Measurements from ENCODE around the gene TGM6. TPM values are rescaled to one million over a fixed set of nuclear protein-coding genes. Genes with fewer than 3 reads are reported as not detected.

TGM6 gene
- total and polyA plus RNA-seq, 12 donors = not detected

DNA sequence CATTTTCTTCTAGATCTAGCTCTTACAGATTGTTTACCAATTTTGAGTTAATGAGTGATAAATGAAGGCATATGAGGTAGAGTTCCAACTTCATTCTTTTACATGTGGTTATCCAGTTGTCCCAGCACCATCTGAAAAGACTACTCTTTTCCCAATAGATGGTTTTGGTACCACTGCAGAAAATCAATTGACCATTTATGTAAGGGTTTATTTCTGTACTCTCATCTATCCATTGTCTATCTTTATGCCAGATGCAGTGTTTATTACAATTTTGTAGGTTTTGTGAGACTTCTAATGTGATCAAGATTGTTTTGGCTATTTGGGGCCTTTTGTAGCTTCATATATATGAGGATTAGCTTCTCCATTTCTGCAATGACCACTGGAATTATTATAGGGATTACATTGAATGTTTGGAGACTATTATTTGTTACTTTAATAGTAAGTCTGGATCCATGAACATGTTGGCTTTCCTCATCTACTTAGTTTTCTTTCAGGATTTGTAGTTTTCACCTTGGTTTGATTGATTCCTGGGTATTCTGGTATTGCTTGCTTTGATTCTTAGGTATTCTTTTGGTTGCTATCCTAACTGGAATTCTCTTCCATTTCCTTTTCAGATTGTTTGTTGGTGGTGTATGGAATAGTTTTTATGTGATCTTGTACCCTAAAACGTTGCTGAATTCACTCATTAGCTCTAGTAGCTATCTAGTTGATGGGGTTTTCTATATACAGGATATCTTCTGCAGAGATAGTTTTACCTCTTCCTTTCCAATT lies 79.5 kb downstream of the TGM6 start:
- no peaks in the 10 kb centered on the region for H3K27me3 ChIP-seq
- TF ChIP-seq, protein P1, sequence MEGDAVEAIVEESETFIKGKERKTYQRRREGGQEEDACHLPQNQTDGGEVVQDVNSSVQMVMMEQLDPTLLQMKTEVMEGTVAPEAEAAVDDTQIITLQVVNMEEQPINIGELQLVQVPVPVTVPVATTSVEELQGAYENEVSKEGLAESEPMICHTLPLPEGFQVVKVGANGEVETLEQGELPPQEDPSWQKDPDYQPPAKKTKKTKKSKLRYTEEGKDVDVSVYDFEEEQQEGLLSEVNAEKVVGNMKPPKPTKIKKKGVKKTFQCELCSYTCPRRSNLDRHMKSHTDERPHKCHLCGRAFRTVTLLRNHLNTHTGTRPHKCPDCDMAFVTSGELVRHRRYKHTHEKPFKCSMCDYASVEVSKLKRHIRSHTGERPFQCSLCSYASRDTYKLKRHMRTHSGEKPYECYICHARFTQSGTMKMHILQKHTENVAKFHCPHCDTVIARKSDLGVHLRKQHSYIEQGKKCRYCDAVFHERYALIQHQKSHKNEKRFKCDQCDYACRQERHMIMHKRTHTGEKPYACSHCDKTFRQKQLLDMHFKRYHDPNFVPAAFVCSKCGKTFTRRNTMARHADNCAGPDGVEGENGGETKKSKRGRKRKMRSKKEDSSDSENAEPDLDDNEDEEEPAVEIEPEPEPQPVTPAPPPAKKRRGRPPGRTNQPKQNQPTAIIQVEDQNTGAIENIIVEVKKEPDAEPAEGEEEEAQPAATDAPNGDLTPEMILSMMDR (IDR thresholded peaks at IDR 0.05) = no peak
- ATAC-seq = no peak
- H3K9me3 ChIP-seq = no peaks in the 10 kb centered on the region
- H3K36me3 ChIP-seq = peaks cover 3 to 77% (median 52%) of the 10 kb centered on the region in 9 donors
- no peak overlapping the region for H3K27ac ChIP-seq
- H3K4me1 ChIP-seq = no peaks in the 10 kb centered on the region
- WGBS, 2 donors = 62 to 65% methylated on average over 1 of the region's 1 CpG
- intact Hi-C loops (cut with DNase I) = loop anchor here in 9 of 10 donors (2.0 to 10.0 kb wide), 10 partner anchors 95 to 698 kb away; partner anchors contain the start of gene STK35 (in 1 of the 9)
- no peak overlapping the region for H3K4me3 ChIP-seq
- DNase-seq = no peak

DNA sequence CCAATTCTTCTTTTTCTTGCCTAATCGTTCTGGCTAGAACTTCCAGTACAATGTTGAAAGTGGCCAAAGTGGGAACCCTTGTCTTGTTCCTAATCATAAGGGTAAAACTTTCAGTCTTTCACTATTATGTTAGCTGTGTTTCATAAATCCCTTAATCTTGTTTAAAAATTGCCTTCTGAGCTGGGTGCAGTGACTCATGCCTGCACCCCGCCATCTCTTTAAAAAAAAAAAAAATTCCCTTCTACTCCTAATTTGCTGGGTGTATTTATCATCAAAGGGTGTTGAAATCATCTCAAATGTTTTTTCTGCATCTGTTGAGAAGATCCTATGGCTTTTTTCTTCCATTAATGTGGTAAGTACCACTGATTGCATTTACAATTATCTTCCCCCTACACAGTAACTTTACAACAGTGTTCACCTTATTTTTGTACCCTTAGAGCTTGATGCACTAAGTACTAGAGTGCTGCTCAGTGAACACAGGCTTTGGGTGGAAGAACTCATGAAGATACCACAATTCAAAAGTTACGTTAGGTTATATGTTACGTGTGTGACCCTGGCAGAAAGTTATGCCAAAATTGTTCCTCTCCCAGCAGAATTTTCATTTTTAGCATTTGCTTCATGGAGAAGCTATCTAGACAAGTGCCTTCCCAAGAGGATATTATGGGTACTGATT lies 80.2 kb downstream of the TGM6 start:
- ATAC-seq (no peak), DNase-seq (no peak)
- no peaks in the 10 kb centered on the region for H3K27me3 ChIP-seq
- TF ChIP-seq, protein P1 (IDR thresholded peaks at IDR 0.05) = no peak
- H3K4me3 ChIP-seq = no peak overlapping the region
- no peaks in the 10 kb centered on the region for H3K9me3 ChIP-seq
- no peak overlapping the region for H3K27ac ChIP-seq
- peaks cover 3 to 84% (median 60%) of the 10 kb centered on the region in 9 donors for H3K36me3 ChIP-seq
- 90% methylated on average over 4 of the region's 4 CpGs for WGBS, 2 donors
- H3K4me1 ChIP-seq = no peaks in the 10 kb centered on the region
- intact Hi-C loops (cut with DNase I) = loop anchor here in 1 of 10 donors (10.0 kb wide), 2 partner anchors 356 to 686 kb away; partner anchors contain the start of gene STK35

DNA sequence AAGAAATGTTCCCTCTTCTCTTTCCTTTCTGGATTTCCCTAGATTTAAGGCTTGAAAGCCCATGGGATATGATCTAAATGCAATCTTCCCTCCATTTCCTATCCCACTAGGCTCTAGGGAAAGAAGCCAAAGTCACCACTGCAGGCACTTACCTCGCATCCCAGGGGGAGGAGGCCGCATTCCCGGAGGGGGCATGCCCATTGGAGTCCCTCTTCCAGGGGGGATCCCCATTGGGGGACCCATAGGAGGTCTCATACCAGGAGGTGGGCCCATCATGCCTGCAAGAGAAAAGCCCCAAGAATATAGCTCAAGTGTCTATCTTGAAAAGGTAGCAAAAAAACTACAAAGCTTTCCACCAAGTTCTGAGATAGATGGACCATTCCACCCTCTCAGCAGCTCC lies 81.8 kb downstream of the TGM6 start:
- peaks cover 3 to 100% (median 76%) of the 10 kb centered on the region in 9 donors for H3K36me3 ChIP-seq
- H3K27me3 ChIP-seq = no peaks in the 10 kb centered on the region
- TF ChIP-seq, protein P1 (IDR thresholded peaks at IDR 0.05) = no peak
- H3K4me1 ChIP-seq = peaks cover 0 to 5% (median 0%) of the 10 kb centered on the region in 9 donors
- DNase-seq (no peak), ATAC-seq (no peak)
- H3K4me3 ChIP-seq = no peak overlapping the region
- WGBS, 2 donors = 79 to 98% methylated on average over 3 of the region's 3 CpGs
- H3K9me3 ChIP-seq = no peaks in the 10 kb centered on the region
- H3K27ac ChIP-seq = no peak overlapping the region
- intact Hi-C loops (cut with DNase I) = loop anchor here in 1 of 10 donors (10.0 kb wide), 2 partner anchors 358 to 688 kb away; partner anchors contain the start of gene STK35

DNA sequence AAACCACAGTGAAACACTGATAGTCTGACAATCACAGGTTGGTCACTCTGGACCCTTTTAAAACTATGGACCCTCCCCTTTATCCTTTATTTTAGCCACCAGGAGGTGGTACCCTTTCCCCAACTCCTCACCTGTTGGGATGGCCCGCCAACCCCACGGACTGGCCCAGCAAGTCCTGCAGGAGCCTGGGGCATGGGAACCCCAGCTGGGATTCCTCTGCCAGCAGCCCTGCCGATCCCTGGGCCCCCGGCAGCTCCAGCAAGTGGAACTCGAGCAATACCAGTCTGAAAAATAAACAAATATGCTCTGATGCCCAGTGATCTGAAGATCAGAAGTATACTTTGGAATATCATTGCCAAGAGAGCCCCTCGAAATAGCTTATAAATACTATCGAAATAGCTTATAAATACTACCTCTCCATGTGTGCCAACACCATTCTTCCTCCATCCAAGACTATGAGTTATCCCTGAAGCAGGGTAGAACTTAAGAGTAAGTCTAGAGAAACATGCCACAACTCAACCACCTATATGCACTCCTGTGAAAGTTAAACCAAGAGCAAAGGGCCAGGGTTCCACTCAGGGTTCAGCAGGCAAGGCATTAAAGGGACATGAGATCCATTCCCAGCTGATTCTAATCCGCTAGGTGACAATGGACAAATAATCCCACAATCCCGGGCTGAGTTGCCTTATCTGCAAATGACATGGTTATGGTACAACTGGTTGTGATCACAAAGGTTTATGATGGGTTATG lies 83.1 kb downstream of the TGM6 start:
- no peak overlapping the region for H3K4me3 ChIP-seq
- H3K4me1 ChIP-seq = peaks cover 0 to 18% (median 8%) of the 10 kb centered on the region in 9 donors
- ATAC-seq = no peak
- 94 to 95% methylated on average over 9 of the region's 9 CpGs for WGBS, 2 donors
- H3K36me3 ChIP-seq = peaks cover 3 to 99% (median 78%) of the 10 kb centered on the region in 9 donors
- H3K27me3 ChIP-seq = no peaks in the 10 kb centered on the region
- H3K9me3 ChIP-seq = no peaks in the 10 kb centered on the region
- no peak overlapping the region for H3K27ac ChIP-seq
- intact Hi-C loops (cut with DNase I) = loop anchor here in 1 of 10 donors (10.0 kb wide), 2 partner anchors 359 to 689 kb away; partner anchors contain the start of gene STK35
- DNase-seq = no peak
- TF ChIP-seq, protein P1 (IDR thresholded peaks at IDR 0.05) = no peak

All from heart right ventricle (tissue), 16 donors.